ENCODE results near the gene LRRC46. TPM values are rescaled to one million over a fixed set of nuclear protein-coding genes. Genes with fewer than 3 reads are reported as not detected.

Gene LRRC46
- total and polyA plus RNA-seq, 5 donors from 2014 or later: 0.11 to 0.48 (median 0.20) TPM

DNA sequence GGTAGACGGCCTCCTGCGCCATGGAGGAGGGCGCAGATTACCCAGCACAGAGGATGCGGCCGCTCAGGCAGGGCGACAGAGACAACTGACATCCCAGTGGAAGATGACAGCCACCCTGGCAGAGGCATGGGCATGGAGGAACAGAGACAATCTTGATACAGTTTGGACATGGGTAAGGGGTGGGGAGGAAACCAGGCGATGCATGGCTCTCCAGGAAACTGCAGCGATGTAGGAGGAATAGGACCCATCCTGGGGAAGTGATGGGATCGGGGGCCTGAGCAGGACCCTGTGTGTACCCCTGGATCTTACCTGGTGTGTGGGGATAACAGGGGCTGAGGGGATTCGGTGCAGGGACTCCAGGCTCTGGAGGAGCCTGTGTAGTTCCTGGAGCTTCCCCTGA is 14.5 kb upstream of the LRRC46 start:
- H3K27me3 ChIP-seq (ENCODE audit: control insufficient read depth, insufficient read depth, low read length): no peaks in the 10 kb centered on the region
- H3K27ac ChIP-seq (ENCODE audit: insufficient read depth, low read length, poor library complexity, severe bottlenecking): no peak overlapping the region
- peaks cover 20% of the 10 kb centered on the region for H3K36me3 Mint-ChIP-seq
- peaks cover 0 to 23% (median 12%) of the 10 kb centered on the region in 4 donors for H3K4me1 Mint-ChIP-seq
- H3K9me3 ChIP-seq (ENCODE audit: control insufficient read depth in 2 of 2, low read length in 2 of 2): no peaks in the 10 kb centered on the region
- no peaks in the 10 kb centered on the region for H3K9me3 Mint-ChIP-seq
- no peak for DNase-seq
- ATAC-seq (ENCODE audit: low read depth in 2 of 2): no peak
- peak overlapping the region in 2 of 3 donors; percentile 32 to 35 for H3K27ac Mint-ChIP-seq
- no peaks in the 10 kb centered on the region for H3K27me3 Mint-ChIP-seq
- H3K36me3 ChIP-seq (ENCODE audit: control insufficient read depth, insufficient read depth, low read length): peaks cover 59% of the 10 kb centered on the region
- H3K4me3 ChIP-seq (ENCODE audit: low read depth, low read length): no peak overlapping the region
- H3K4me3 Mint-ChIP-seq: no peak overlapping the region
- peaks cover 20% of the 10 kb centered on the region for H3K4me1 ChIP-seq (ENCODE audit: control insufficient read depth, insufficient read depth, low read length, poor library complexity, severe bottlenecking)

DNA sequence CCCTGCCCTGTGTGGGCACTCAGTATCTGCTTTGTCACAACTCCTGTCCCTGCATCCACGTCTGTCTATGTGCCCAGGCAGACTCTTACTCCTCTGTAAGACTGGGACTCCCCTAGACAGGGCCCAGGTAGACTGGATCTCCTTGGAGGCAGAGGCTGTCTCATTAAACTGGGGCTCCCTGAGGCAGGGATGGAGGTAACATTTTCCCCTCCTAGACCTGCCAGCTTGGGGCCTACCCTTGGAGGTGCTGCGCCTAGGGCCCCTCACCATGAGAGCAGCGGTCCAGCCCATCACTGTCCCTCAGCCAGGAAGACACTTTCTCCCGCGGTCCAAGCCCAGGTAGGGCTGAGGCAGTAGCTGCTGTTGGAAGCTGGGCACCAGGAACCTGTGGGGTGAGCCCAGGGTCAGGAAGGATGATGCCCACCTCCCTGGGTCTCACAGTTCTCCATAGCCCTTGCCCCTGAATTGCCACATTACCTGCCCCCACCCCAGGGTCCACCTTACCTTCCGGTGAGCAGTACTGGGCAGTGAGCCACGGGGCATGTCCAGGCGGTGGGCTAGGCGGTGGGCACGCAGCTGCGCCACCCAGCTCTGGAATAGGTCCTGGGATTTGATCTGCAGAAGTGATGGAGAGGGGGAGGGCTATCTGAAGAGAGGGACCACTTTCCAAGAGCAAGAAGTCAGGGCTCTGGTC is 13.3 kb upstream of the LRRC46 start:
- H3K4me3 ChIP-seq (ENCODE audit: low read depth, low read length): no peak overlapping the region
- H3K27ac ChIP-seq (ENCODE audit: insufficient read depth, low read length, poor library complexity, severe bottlenecking): no peak overlapping the region
- no peaks in the 10 kb centered on the region for H3K27me3 ChIP-seq (ENCODE audit: control insufficient read depth, insufficient read depth, low read length)
- H3K36me3 Mint-ChIP-seq: peaks cover 11% of the 10 kb centered on the region
- peaks cover 0 to 27% (median 16%) of the 10 kb centered on the region in 4 donors for H3K4me1 Mint-ChIP-seq
- no peaks in the 10 kb centered on the region for H3K9me3 Mint-ChIP-seq
- peak overlapping the region in 1 of 3 donors; percentile 29 for H3K27ac Mint-ChIP-seq
- ATAC-seq (ENCODE audit: low read depth in 2 of 2) (no peak), DNase-seq (no peak)
- H3K9me3 ChIP-seq (ENCODE audit: control insufficient read depth in 2 of 2, low read length in 2 of 2): no peaks in the 10 kb centered on the region
- H3K27me3 Mint-ChIP-seq: no peaks in the 10 kb centered on the region
- H3K4me1 ChIP-seq (ENCODE audit: control insufficient read depth, insufficient read depth, low read length, poor library complexity, severe bottlenecking): peaks cover 27% of the 10 kb centered on the region
- H3K4me3 Mint-ChIP-seq: peak overlapping the region in 1 of 4 donors; percentile 47
- peaks cover 47% of the 10 kb centered on the region for H3K36me3 ChIP-seq (ENCODE audit: control insufficient read depth, insufficient read depth, low read length)

DNA sequence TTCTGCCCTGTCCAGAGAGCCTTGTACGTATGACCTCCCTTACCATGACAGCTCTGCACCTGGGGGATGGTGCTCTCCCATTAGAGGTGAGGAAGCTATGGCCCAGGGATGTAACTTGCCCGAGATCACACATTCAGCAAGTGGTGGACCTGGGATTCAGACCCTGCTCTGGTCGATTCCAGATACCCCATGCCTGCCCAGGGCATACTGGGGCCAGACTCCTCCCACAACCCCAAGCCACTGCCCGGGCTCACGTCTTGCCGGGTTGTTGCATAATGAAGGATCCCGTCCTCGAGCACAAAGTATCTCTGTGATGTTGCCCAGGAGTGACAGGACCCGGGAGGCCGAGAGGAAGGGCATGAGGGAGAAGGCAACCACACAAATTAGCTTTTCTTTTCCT is 12.0 kb upstream of the LRRC46 start:
- peaks cover 56% of the 10 kb centered on the region for H3K36me3 ChIP-seq (ENCODE audit: control insufficient read depth, insufficient read depth, low read length)
- no peaks in the 10 kb centered on the region for H3K9me3 Mint-ChIP-seq
- no peak for ATAC-seq (ENCODE audit: low read depth in 2 of 2)
- no peaks in the 10 kb centered on the region for H3K27me3 Mint-ChIP-seq
- no peaks in the 10 kb centered on the region for H3K9me3 ChIP-seq (ENCODE audit: control insufficient read depth in 2 of 2, low read length in 2 of 2)
- H3K4me3 Mint-ChIP-seq: peak overlapping the region in 3 of 4 donors; percentile 21 to 54 (median 44)
- H3K4me1 ChIP-seq (ENCODE audit: control insufficient read depth, insufficient read depth, low read length, poor library complexity, severe bottlenecking): peaks cover 27% of the 10 kb centered on the region
- no peaks in the 10 kb centered on the region for H3K27me3 ChIP-seq (ENCODE audit: control insufficient read depth, insufficient read depth, low read length)
- no peak overlapping the region for H3K27ac ChIP-seq (ENCODE audit: insufficient read depth, low read length, poor library complexity, severe bottlenecking)
- H3K4me3 ChIP-seq (ENCODE audit: low read depth, low read length): no peak overlapping the region
- DNase-seq: no peak
- peaks cover 19% of the 10 kb centered on the region for H3K36me3 Mint-ChIP-seq
- no peak overlapping the region for H3K27ac Mint-ChIP-seq
- H3K4me1 Mint-ChIP-seq: peaks cover 0 to 27% (median 16%) of the 10 kb centered on the region in 4 donors

DNA sequence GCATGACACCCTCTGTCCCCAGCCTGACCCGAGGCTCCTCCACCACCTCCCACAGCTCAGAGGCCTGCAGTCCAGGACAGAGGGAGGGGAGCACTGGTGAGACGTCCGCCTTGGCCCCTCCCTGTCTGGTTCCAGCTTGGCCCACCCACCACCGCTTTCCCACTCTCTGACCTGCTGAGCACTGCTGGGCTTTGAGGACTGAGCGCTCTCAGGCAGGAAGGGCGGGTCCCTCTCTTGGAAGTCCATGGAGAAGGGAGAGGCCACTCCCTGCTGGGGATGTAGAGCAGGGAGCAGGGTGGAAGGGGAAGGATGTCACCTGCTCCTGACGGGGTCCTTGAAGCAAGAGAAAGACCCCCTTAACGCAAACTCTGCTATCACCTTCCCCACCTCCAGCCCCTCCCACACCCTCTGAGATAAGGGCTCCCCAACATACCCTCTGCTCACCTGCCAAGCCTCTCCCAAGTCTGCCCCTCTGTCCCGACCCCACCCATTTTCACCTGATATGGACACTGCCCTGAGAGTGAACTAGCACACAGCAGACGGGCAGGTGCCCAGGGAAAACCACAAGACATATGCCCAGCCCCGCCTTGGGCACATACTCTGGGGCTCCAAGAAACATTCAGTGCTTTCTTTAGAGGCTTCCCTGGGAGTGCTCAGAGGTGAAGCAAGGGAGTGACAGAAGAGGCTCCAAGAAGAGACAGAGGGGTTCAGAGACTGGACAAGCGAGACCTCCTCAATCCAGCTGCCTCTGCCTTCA is 11.3 kb upstream of the LRRC46 start:
- H3K4me3 ChIP-seq (ENCODE audit: low read depth, low read length): peak overlapping the region; percentile 78
- Mint-ChIP-seq H3K4me1 (peaks cover 0 to 27% (median 16%) of the 10 kb centered on the region in 4 donors), H3K27ac (peak overlapping the region; percentile 38 to 98 (median 94)), H3K4me3 (peak overlapping the region; percentile 95 to 98 (median 98)), H3K36me3 (peaks cover 18% of the 10 kb centered on the region), H3K9me3 (no peaks in the 10 kb centered on the region), H3K27me3 (no peaks in the 10 kb centered on the region)
- H3K36me3 ChIP-seq (ENCODE audit: control insufficient read depth, insufficient read depth, low read length): peaks cover 55% of the 10 kb centered on the region
- DNase-seq (no peak), ATAC-seq (ENCODE audit: low read depth in 2 of 2) (no peak)
- no peaks in the 10 kb centered on the region for H3K27me3 ChIP-seq (ENCODE audit: control insufficient read depth, insufficient read depth, low read length)
- peaks cover 27% of the 10 kb centered on the region for H3K4me1 ChIP-seq (ENCODE audit: control insufficient read depth, insufficient read depth, low read length, poor library complexity, severe bottlenecking)
- H3K9me3 ChIP-seq (ENCODE audit: control insufficient read depth in 2 of 2, low read length in 2 of 2): no peaks in the 10 kb centered on the region
- H3K27ac ChIP-seq (ENCODE audit: insufficient read depth, low read length, poor library complexity, severe bottlenecking): no peak overlapping the region

DNA sequence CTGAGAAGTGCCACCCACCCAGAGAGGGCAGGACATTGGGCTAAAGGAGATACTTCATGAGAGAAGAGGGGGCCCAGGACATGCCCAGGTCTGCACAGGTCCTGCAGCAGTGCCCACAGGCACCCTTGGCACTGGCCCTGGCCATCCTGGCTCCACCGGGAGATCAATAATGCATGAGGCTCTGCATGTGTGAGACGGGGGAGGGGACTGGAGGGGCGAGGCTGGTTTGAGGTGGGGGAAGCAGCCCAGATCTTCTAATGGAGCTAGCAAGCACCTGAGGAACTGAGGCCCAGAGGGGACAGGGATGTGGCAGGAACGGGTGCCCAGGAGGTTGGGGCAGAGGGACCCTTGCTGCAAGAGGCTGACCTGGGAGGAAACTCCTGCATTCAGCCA is 10.4 kb upstream of the LRRC46 start:
- peak overlapping the region; percentile 95 to 98 (median 98) for H3K4me3 Mint-ChIP-seq
- ATAC-seq (ENCODE audit: low read depth in 2 of 2) (no peak), DNase-seq (no peak)
- peaks cover 23% of the 10 kb centered on the region for H3K36me3 Mint-ChIP-seq
- peaks cover 27% of the 10 kb centered on the region for H3K4me1 ChIP-seq (ENCODE audit: control insufficient read depth, insufficient read depth, low read length, poor library complexity, severe bottlenecking)
- H3K27ac Mint-ChIP-seq: peak overlapping the region in 2 of 3 donors; percentile 94 to 98
- peaks cover 0 to 27% (median 16%) of the 10 kb centered on the region in 4 donors for H3K4me1 Mint-ChIP-seq
- H3K4me3 ChIP-seq (ENCODE audit: low read depth, low read length): peak overlapping the region; percentile 78
- peak overlapping the region; percentile 72 for H3K27ac ChIP-seq (ENCODE audit: insufficient read depth, low read length, poor library complexity, severe bottlenecking)
- H3K9me3 ChIP-seq (ENCODE audit: control insufficient read depth in 2 of 2, low read length in 2 of 2): no peaks in the 10 kb centered on the region
- no peaks in the 10 kb centered on the region for H3K9me3 Mint-ChIP-seq
- no peaks in the 10 kb centered on the region for H3K27me3 ChIP-seq (ENCODE audit: control insufficient read depth, insufficient read depth, low read length)
- peaks cover 55% of the 10 kb centered on the region for H3K36me3 ChIP-seq (ENCODE audit: control insufficient read depth, insufficient read depth, low read length)
- H3K27me3 Mint-ChIP-seq: no peaks in the 10 kb centered on the region

DNA sequence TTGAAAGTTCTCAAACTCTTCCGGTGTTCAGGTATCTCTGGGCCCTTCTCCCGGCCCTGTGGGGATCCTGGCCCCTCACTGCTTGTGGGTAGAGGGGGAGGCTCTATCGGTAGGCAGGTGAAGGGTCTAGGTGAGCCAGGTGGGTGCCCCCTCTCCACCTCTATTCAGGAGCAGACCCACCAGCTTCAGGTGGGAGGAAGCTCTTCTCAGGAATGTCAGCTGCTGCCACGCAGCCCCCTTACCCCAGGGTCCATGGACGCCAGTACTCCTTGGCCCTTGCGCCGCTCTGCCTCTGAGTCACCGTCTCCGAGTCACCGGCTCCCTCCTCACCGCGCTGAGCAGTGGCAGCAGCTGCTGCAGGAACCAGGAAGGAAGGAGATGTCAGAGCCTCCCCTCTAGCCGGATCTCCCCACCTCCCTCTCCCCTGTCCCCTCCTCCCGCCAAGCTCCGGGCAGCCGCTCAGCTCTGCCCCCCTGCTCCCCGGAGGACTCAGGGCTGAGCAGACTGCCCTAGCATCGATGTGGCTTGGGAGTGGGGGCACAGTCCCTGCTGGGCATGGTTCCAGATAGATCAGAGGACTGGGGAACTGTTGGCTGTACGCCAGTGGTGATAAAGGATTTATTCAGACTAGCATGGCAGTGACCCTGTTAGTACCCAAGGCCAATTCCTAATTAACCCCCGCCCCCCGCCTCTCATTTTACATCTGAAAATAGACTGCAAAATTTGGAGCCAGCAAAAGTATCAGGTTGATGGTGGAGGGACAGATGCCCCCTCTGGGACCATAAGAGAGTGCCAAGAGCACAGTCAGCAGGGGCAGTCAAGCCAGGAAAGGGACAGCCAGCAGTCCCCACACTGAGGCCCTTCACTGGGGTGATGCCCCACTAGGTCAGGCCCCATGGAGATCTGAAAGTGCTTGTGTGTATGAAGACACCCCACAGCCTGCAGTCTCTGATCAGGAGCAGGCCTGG is 9.8 kb upstream of the LRRC46 start, which contains the start of gene OSBPL7:
Gene OSBPL7, minus strand, starts transcription at position 371 of the 968 bp plus-strand sequence. CDS start 1,516 bp downstream, outside the sequence.
- Mint-ChIP-seq H3K27me3 (no peaks in the 10 kb centered on the region), H3K4me1 (peaks cover 0 to 30% (median 17%) of the 10 kb centered on the region in 4 donors), H3K4me3 (peak within 1 kb of the TSS; percentile 95 to 98 (median 98)), H3K36me3 (peaks cover 30% of the 10 kb centered on the region), H3K27ac (peak within 1 kb of the TSS; percentile 57 to 98 (median 94)), H3K9me3 (no peaks in the 10 kb centered on the region)
- H3K9me3 ChIP-seq (ENCODE audit: control insufficient read depth in 2 of 2, low read length in 2 of 2): no peaks in the 10 kb centered on the region
- peaks cover 55% of the 10 kb centered on the region for H3K36me3 ChIP-seq (ENCODE audit: control insufficient read depth, insufficient read depth, low read length)
- DNase-seq (peak; percentile 57 to 90 (median 71)), ATAC-seq (ENCODE audit: low read depth in 2 of 2) (peak; percentile 97 to 98)
- H3K4me3 ChIP-seq (ENCODE audit: low read depth, low read length): peak within 1 kb of the TSS; percentile 78
- peaks cover 27% of the 10 kb centered on the region for H3K4me1 ChIP-seq (ENCODE audit: control insufficient read depth, insufficient read depth, low read length, poor library complexity, severe bottlenecking)
- no peaks in the 10 kb centered on the region for H3K27me3 ChIP-seq (ENCODE audit: control insufficient read depth, insufficient read depth, low read length)
- H3K27ac ChIP-seq (ENCODE audit: insufficient read depth, low read length, poor library complexity, severe bottlenecking): peak within 1 kb of the TSS; percentile 72

DNA sequence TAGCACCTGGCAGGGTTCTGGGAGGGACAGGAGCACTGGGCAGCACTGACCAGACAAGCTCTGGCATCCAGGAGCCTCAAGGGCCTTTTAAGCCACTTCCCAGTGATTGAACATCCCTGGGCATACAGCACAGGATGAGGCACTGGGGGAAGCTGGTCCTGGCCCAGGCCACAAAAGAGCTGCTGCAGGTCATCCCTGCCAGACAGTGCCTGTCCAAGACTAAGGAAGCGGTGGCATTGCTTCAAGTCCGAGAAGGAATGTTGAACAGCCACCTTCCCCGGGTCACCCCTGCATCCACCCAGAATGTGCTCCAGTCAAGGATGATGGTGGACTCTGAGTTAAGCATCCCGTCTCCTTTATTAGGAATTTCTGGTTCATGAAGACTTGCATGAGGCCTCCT is 8.7 kb upstream of the LRRC46 start:
- Histone ChIP-seq H3K4me3 (ENCODE audit: low read depth, low read length) (no peak overlapping the region), H3K36me3 (ENCODE audit: control insufficient read depth, insufficient read depth, low read length) (peaks cover 53% of the 10 kb centered on the region), H3K27me3 (ENCODE audit: control insufficient read depth, insufficient read depth, low read length) (no peaks in the 10 kb centered on the region), H3K9me3 (ENCODE audit: control insufficient read depth in 2 of 2, low read length in 2 of 2) (no peaks in the 10 kb centered on the region), H3K27ac (ENCODE audit: insufficient read depth, low read length, poor library complexity, severe bottlenecking) (no peak overlapping the region), H3K4me1 (ENCODE audit: control insufficient read depth, insufficient read depth, low read length, poor library complexity, severe bottlenecking) (peaks cover 27% of the 10 kb centered on the region)
- Mint-ChIP-seq H3K27ac (peak overlapping the region in 1 of 3 donors; percentile 94), H3K36me3 (peaks cover 31% of the 10 kb centered on the region), H3K27me3 (no peaks in the 10 kb centered on the region), H3K4me3 (peak overlapping the region in 2 of 4 donors; percentile 67 to 98), H3K4me1 (peaks cover 0 to 30% (median 17%) of the 10 kb centered on the region in 4 donors), H3K9me3 (no peaks in the 10 kb centered on the region)
- ATAC-seq (ENCODE audit: low read depth in 2 of 2) (no peak), DNase-seq (no peak)
